ENCODE results near the gene CHST5.
A peak's percentile ranks its signal among the peaks of the same experiment; 100 is the strongest.
"Not testable (repeated sequence)": the region's sequence is repeated elsewhere in the genome, so short reads cannot be mapped to it uniquely, and the experiment has no call there.

Gene CHST5

GRCh38 chr16:75503801-75504200 lies 32.1 kb downstream of the CHST5 start:
- no peak for DNase-seq (ENCODE audit: low read depth in 2 of 2)

GRCh38 chr16:75502916-75503605 lies 32.8 kb downstream of the CHST5 start:
- no peak for DNase-seq (ENCODE audit: low read depth in 2 of 2)
- no peak overlapping the region for H3K4me3 ChIP-seq (replicated peaks in 1 of 2; ENCODE audit: low read depth in 2 of 2, low read length in 2 of 2)
- no peak for TF ChIP-seq CTCF (IDR thresholded peaks at IDR 0.05; ENCODE audit: low read depth, low read length)

More at GRCh38 chr16:75503801-75504200, 32.1 kb downstream of the CHST5 start:
- no peak overlapping the region for H3K4me3 ChIP-seq (replicated peaks in 1 of 2; ENCODE audit: low read depth in 2 of 2, low read length in 2 of 2)
- TF ChIP-seq CTCF (IDR thresholded peaks at IDR 0.05; ENCODE audit: low read depth, low read length) = no peak

GRCh38 chr16:75501820-75502219 lies 34.1 kb downstream of the CHST5 start:
- peak; percentile 55 to 69 for DNase-seq (ENCODE audit: low read depth in 2 of 2)
- not testable (repeated sequence) for H3K4me3 ChIP-seq (replicated peaks in 1 of 2; ENCODE audit: low read depth in 2 of 2, low read length in 2 of 2)

GRCh38 chr16:75501359-75501758 lies 34.5 kb downstream of the CHST5 start:
- TF ChIP-seq CTCF (IDR thresholded peaks at IDR 0.05; ENCODE audit: low read depth, low read length) = no peak
- DNase-seq (ENCODE audit: low read depth in 2 of 2) = no peak
- no peak overlapping the region for H3K4me3 ChIP-seq (replicated peaks in 1 of 2; ENCODE audit: low read depth in 2 of 2, low read length in 2 of 2)

GRCh38 chr16:75498605-75499322 lies 37.1 kb downstream of the CHST5 start:
- not testable (repeated sequence) for H3K4me3 ChIP-seq (replicated peaks in 1 of 2; ENCODE audit: low read depth in 2 of 2, low read length in 2 of 2)
- DNase-seq (ENCODE audit: low read depth in 2 of 2) = peak in 1 of 2 donors; percentile 14

- no peak overlapping the region for H3K4me3 ChIP-seq (replicated peaks in 1 of 2; ENCODE audit: low read depth in 2 of 2, low read length in 2 of 2)
- no peak for DNase-seq (ENCODE audit: low read depth in 2 of 2)
- TF ChIP-seq CTCF (IDR thresholded peaks at IDR 0.05; ENCODE audit: low read depth, low read length) = no peak
Observed at GRCh38 chr16:75497558-75497957, 38.4 kb downstream of the CHST5 start.

- no peak for TF ChIP-seq CTCF (IDR thresholded peaks at IDR 0.05; ENCODE audit: low read depth, low read length)
- peak; percentile 31 to 43 for DNase-seq (ENCODE audit: low read depth in 2 of 2)
- peak within 1 kb of the TSS; percentile 37 to 54 for H3K4me3 ChIP-seq (replicated peaks in 1 of 2; ENCODE audit: low read depth in 2 of 2, low read length in 2 of 2)
Observed at GRCh38 chr16:75495076-75495674, 40.7 kb downstream of the CHST5 start, which contains the start of gene CHST6. Gene CHST6 (minus strand): TSS chr16:75495441. CDS start chr16:75479828, 15,613 bp downstream.

Data from cardiac fibroblast (primary cell).